Embryonic facial prominence (tissue), 1 donor: ENCODE measurements around the gene LPCAT3.

ENCODE experiments used
- DNase-seq: peaks from one replicate; pipeline ENCODE4 v3.0.0-alpha.2; 2016; ENCODE audit errors: extremely low spot score

Gene LPCAT3

DNA sequence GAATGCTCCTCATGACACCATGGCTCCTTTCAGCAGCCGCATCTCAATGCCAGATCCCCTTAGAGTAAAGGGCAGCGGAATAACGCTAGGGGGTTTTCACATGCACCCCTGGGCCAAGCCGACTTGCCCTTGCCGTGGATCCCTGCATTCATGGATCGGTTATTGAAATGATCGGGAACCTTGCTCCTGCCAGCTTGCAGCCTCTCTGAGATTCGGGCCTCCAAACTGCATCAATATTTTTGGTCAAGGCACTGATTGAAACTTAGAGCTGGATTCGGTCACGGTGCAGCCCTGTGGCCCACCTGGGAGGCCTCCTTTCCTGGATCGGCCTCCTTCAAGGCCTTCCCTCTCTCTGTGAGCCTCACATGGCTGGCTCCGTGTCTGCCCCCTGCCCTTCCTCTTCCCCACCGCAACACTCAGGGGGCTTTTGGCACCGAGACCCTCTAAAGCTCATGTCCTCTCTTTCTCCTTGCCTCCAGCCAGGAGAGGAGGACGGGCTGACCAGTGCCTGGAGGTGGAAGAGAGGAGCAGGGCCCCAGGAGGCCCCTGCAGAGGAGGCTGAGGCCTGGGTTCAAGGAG, 65.3 kb downstream of the LPCAT3 start:
- DNase-seq = no peak

GRCh38 chr12:6952121-6952862, 66.0 kb downstream of the LPCAT3 start:
- DNase-seq = no peak

DNA sequence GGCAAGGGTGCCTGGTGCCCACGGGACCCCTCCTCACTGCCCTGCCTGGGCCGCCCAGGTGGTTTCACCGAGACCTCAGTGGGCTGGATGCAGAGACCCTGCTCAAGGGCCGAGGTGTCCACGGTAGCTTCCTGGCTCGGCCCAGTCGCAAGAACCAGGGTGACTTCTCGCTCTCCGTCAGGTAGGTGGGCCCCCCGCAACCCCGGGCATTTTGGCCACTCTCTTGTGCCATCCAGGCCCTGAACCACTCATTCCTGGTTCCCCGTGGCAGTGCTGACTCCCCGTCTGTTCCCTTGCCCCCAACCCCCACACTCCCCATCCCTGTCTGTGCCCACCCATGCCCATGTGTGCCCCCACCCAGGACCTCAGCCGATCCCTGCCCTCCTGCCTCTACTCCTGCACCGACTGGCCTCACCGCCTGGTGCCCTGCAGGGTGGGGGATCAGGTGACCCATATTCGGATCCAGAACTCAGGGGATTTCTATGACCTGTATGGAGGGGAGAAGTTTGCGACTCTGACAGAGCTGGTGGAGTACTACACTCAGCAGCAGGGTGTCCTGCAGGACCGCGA, 66.6 kb downstream of the LPCAT3 start:
- no peak for DNase-seq

GRCh38 chr12:6950811-6951540, 67.3 kb downstream of the LPCAT3 start, which contains the start of gene PTPN6:
PTPN6 (plus strand) TSS chr12:6951356; CDS start chr12:6951513, 157 bp downstream.
- no peak for DNase-seq

DNA sequence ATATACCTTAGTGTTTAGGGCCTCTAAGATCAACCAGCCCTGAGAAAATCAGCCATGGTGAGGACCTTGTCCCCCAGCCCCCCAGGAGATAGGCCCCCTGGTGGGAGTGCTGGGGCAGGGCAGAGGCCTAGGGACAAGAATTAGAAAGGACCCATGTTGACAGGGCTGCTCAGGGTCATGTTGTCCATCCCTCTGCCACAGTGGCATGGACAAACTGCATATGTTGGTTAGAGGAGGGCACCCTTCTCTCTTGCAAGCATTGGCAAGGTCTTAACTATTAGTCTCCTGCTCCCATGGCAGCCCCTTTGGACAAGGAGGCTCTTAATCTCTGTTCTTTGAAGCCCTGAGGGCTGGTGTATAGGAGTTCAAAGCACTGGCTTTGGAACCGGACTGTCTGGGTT, 67.9 kb downstream of the LPCAT3 start:
- no peak for DNase-seq

- DNase-seq = no peak
Observed at GRCh38 chr12:6948873-6949594, 69.2 kb downstream of the LPCAT3 start.

- no peak for DNase-seq
Observed at GRCh38 chr12:6947615-6948014, 70.7 kb downstream of the LPCAT3 start.

DNA sequence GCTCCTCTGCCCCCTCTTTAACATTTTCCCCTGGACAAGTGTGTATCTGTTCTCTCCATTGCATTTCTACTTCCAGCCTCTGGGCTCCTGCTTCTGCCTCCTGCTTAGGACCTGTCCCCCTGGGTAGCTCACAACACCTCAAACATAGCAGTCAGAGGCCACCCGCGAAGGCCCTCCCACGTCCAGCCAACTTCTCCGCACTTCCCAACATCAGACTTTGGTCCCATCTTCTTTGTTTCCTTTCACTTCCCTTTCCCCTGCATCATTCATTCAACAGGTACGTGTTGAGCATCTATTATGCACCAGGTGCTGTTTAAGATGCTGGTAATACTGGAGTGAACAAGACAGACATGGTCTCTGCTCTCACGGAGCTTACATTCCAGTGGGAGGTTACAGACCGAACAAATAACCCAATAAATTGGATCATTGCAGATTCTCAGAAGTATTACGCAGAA, 71.3 kb downstream of the LPCAT3 start:
- no peak for DNase-seq

GRCh38 chr12:6946033-6946919, 72.0 kb downstream of the LPCAT3 start:
- no peak for DNase-seq

DNA sequence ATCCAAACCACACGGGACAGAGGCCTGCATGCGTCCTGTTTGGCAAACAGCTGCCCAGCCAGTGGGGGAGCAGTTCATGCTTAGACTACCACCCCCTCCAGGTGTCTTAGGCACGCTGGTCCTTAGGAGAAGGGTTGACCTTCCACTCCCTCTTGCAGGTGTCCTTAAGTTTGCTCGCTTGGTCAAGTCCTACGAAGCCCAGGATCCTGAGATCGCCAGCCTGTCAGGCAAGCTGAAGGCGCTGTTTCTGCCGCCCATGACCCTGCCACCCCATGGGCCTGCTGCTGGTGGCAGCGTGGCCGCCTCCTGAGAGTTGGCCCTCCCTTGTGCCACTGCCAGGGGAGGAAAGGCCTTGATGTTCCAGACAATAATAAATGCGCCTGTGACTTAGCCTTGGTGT, 72.7 kb downstream of the LPCAT3 start:
- DNase-seq = no peak

GRCh38 chr12:6944381-6945186, 73.7 kb downstream of the LPCAT3 start:
- DNase-seq = peak; percentile 88

GRCh38 chr12:6943722-6944380, 74.4 kb downstream of the LPCAT3 start, which contains the start of the genes C12orf57 and RNU7-1:
C12orf57 (plus strand) TSS chr12:6944022; CDS start chr12:6944122, 100 bp downstream.
RNU7-1 (plus strand) TSS chr12:6943816.
- DNase-seq = peak; percentile 87

DNA sequence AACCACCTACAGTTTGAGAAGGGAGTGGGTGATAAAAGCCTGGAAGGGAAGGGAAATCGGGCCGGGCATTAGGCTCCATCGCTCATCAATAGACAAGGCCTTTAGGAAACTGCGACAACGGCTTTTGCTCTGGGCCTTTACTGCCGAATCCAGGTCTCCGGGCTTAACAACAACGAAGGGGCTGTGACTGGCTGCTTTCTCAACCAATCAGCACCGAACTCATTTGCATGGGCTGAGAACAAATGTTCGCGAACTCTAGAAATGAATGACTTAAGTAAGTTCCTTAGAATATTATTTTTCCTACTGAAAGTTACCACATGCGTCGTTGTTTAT, 74.9 kb downstream of the LPCAT3 start:
- DNase-seq = peak; percentile 90

GRCh38 chr12:6942331-6942665, 76.0 kb downstream of the LPCAT3 start:
- DNase-seq = no peak

- DNase-seq = no peak
Observed at GRCh38 chr12:6941782-6942181, 76.5 kb downstream of the LPCAT3 start.

GRCh38 chr12:6941267-6941666, 77.0 kb downstream of the LPCAT3 start:
- DNase-seq = no peak

DNA sequence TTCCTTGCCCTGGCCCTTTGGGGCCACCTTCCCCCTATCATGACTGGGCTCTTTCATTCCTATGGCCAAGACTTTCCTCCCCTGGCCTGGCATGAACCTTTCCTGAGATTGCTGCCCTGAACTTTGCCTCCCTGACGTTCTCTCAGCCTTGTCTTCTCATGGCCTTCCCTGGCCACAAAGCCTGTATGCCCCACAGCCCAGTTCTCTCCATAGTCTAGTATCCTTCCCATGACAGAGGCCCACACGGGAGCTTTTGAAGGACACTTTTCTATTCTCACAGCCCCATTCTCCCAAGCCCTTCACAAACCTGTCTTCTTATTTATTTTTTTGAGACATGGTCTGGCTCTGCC, 79.1 kb downstream of the LPCAT3 start:
- no peak for DNase-seq

GRCh38 chr12:6938353-6939190, 79.7 kb downstream of the LPCAT3 start:
- DNase-seq = no peak
